GM21367 (cell line): ENCODE results near the gene VSTM2L.

Source experiments
- ATAC-seq: cut with Tn5 transposase; IDR thresholded peaks from one replicate; pipeline ENCODE4 v1.9.1; 2021; ENCODE audit not compliant: unreplicated experiment

VSTM2L gene

DNA sequence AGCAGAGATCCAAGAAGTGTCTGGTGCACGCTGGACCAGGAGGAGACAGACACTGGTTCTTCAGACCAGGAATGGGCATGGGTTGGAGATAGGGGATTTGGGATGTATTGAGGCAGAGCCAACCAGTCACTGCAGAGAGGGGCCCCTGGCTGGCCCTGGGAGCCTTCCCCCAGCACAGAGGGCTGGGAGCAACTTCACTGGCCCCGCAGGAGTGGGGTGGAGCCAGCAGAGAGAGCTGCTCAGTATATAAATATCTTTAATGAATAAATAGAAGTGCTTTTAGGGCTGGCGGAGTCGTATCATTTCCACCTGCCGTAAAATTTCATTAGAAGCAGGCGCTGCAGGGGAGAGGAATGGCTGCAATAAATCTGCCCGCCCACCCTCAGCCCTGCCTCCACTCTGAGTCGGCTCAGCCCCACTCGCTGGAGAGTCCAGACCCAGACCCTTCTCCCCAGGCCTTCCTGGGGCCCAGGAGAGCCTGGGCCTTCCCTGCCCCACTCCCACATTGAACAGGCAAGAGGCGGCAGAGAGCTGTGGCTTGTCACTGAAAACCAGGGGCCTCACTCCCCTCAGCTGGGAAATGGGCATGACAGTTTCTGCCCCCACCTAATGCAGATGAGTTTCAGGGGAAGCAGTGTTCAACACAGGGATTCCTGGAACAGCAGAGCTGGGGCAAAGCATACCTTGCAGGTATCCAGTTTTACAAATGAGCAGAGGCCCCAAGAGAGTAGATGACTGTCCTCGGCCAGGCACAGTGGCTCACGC lies 23.9 kb upstream of the VSTM2L start:
- ATAC-seq = no peak

DNA sequence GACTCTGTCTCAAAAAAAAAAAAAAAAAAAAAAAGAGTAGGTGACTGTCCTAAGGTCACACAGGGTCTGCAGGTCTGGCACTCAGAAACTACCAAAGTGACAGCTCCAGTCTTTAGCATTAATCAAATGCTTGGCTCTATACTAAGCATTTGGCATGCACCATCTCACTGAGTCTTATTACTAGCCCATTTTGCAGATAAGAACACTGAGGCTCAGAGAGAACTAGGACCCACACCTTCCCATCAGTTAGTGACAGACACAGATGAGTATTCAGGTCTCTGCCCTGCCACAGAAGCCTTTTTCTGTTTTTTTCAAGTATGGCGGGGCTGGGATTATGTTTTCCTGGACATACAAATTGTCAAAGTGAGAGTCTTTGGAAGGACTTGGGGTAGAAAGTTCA lies 23.1 kb upstream of the VSTM2L start:
- ATAC-seq = no peak

DNA sequence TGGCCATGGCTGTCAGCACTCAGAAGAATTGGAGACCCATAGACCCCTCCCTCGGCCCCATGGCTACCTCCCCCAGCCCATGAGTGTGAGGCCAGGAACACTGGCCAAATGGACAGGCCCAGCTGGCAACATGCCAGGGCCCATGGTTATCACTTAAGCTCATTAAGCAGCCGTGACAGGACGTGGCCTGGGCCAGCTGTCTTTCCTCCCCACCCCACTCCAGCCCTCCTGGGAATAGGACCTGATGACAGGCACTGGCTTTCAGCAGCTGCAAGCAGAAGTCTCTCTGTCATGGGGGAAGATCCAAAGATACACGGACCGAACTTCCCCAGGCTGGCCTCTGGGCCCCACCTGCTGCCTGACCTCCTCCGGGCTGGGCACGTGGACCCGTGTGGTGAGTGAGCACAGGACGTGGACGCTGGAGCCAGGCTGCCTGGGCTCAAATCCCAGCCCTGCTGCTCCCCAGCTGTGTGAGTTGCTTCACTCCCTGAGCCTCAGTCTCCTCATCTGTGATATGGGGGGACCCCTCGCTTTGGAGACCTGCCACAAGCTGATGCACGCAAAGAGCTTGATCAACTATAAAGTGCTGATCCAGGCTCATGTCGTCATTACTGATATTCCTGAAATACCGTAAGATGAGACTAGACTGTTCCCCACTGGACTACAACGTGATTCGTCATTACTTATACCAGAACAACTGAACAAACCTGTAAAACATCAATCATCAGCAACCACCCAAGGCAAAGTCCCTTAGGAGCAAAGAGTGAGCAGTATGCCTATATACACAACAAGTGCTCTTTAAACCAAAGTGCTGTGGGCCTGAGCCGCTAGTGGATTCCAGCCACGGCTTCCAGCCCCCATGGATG lies 22.0 kb upstream of the VSTM2L start:
- ATAC-seq = no peak

DNA sequence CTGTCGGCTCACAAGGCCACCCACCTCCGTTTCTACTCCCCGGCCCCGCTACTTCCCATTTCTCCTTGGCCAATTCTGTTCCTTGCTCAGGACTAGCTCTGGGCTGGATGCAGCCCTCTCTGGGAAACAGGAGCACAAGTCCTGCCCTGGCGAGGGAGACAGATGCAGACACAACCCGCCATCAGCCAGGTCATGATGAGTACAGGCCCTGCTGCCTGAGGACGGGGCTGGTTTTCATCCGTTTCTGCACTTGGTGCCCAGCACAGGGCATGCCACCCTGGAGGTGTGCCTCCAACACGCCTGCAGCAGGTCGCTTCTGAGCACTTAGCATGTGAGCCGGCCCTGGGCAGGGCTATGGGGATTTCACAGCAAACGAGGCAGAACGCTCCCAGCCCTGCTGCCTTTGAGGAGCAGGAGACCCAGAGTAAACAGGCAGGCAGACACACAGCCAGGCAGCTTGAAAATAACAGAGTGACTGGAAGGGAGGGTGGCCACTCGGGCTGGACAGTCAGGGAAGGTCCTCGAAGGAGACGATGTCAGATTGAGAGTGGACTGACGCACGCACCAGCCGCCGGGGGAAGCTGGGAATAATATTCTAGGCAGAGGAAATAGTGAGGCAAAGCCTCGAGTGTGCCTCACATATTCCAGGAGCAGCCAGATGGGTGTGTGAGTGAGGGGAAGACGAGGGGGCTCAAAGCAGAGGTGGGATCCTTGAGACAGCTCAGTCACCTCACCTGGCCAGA lies 21.2 kb upstream of the VSTM2L start:
- ATAC-seq = no peak

DNA sequence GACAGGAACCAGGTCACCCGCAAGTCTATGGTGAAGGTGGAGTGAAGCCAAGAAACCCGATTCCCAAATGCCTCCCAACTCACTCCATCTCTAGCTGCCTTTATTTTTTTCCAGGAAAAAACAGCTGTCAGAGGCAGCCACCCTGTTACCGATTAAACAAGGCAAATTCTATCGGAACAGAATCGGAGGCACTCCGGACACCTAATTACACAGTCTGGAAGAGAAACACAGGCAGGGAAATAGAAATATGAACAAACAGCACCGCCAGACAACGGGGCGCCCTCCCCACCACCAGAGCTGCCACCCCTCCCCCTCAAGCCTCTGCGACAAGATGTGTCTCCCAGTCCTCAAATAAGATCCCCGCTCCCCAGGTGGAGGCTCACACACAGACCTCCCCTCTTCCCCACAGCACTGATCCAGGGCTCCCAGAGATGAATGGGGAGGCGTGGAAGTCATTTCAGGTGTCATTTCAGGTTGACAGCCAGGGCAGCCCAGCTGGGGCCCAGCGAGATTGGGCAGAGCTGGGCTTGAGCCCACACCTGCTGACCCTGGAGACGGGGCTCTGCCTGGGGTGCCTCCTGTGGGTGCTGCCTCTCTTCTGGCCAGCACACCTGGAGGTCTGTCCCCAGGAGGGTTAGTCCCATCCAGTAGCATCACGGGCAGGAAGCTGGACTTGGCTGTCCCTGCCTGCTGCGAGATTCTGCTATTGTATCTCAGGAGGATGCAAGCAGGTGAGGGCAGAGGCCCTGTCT lies 19.8 kb upstream of the VSTM2L start:
- no peak for ATAC-seq

DNA sequence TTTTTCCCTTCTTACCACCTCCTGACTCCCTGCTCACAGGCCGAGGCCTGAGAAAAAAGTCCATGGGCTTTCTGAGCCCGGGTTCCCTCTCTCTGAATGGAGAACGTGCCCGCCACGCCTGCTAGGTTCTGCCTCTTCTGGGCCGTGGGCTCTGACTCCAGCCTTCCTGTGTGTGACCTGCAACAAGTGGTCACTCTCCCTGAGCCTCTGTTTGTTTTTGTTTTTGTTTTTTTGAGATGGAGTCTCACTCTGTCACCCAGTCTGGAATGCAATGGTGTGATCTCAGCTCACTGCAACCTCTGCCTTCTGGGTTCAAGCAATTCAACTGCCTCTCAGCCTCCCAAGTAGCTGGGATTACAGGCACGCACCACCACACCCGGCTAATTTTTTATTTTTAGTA lies 17.9 kb upstream of the VSTM2L start:
- no peak for ATAC-seq

DNA sequence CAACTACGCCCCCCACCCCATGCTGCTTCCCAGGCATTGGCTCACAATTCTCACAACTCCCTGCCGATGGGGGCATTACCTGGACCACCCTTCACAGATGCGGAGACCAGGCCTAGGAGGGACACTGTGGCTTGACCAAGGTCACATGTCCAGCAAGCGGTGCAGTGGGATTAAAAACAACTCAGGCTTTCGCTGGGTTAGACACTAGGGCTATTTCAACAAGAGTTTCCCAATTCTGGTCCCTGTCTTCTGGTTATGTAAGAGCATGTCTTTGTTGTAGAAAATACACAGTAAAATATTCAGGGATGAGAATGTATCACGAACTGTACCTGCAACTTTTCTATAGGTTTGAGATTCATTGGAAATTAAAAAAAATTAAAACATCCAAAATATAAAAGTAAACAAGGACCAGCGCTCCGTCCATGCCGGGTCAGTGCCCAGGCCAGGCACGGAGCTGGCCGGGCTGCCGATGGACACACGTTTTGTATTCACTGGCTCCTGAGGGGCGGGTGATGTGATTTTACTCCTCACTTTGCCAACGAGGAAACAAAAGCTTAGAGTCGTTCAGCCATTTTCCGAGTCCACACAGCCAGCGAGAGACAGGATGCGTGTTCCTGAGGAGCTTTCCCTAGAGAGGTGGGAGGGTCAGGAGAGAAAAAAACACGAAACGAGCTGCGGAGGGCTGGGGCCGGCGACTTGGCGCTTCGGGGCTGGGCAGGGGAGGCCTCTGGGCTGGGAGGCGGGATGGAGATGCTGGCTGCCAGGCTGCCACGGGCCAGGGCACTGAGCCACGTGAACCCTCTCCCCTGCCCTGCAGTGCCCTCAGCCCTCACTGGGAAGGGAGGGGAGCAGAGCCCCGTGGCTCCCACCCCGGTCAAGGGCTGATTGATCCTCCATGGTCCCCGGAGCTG lies 17.1 kb upstream of the VSTM2L start:
- ATAC-seq = no peak

DNA sequence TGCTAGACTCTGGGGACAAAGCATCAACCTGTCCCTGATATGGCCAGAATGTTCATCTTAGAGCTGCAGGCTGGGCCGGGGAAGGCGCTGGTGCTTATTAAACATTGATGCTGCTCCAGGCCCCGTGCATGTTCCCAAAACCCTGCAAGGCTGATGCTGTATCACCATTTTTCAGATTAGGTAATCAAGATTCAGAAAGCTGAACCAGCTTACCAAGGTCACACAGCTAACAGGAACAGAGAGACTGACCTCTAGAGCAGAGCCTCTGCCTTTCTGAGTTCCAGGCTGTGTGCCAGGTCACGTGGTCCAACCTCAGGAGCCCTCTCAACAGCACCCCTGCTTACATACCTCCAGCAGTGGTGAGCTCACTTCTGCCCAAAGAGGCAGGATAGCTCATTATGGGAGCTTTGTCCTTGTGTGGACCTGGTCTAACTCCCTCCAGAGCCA lies 16.1 kb upstream of the VSTM2L start:
- ATAC-seq = no peak

DNA sequence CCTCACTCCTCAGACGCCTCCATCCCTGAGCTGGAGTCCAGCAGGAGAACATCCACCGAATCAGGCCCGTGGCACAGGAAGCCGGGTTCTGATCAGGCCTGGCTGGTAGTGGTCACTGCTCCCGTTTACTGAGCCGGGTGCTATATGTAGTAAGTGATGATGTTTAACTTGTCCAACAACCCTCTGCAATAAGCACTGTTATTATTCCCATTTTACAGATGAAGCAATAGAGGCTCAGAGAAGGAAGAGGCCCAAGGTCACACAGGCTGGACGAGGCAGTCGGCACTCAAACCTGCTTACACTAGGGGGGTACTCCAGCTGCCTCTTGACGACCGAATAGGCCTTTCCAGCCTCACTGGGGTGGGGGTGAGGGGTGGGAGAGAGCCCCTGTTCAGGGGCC lies 14.3 kb upstream of the VSTM2L start:
- ATAC-seq = no peak

DNA sequence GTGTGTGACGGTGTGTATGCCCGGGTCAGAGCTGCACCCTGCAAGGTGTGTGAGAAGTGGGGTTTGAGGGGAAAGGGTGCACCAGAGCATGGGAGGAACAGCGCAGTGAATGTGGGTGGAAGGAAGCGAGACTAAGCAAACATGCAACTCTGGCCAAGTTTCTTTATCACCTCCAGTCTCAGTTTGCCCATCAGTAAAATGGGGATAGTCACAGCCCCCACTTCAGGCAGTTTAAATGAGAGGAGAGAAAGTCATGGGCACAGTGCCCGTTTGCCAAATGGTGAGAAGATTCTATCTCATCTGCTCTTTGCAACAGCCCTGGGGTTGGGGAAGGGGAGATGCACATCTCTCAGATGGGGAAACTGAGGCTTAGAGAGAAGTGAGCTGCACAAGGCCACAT lies 12.8 kb upstream of the VSTM2L start:
- ATAC-seq = no peak

DNA sequence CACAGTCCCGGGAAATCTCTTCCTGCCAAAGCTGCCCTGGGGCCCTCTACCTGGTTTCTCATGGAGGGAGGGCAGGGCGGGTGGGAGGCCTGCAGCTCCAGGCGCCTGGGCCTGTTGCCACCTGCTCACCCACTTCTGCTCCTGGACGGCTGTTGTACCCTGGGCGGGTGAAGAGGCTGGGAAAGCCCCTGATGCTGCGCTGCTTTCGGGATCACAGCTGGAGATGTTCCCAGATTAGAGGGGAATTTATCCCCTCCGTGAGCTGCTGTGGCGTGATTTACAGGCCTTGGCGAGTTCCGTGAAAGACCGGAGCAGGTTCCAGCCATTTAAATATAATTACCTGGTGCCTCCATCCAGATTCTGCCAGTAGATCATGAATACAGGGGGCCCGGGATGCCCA lies 12.3 kb upstream of the VSTM2L start:
- no peak for ATAC-seq

DNA sequence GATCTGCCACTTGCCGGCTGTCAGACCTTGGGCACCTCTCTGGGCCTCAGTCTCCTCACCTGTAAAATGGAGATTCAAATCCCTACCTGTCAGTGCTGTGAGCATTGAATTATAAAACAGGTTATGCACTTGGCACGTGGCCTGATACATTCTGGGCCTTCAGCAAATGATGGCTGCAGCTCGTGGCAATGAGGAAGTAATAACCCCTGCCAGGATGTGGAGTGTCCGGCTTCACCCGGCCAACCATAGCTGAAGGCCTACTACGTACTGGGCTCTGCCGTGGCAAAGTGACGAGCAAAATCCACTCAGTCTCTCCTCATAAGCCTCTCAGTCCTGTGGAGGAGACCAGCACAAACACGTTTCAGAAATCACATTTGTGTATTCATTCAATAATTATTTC lies 10.9 kb upstream of the VSTM2L start:
- no peak for ATAC-seq

DNA sequence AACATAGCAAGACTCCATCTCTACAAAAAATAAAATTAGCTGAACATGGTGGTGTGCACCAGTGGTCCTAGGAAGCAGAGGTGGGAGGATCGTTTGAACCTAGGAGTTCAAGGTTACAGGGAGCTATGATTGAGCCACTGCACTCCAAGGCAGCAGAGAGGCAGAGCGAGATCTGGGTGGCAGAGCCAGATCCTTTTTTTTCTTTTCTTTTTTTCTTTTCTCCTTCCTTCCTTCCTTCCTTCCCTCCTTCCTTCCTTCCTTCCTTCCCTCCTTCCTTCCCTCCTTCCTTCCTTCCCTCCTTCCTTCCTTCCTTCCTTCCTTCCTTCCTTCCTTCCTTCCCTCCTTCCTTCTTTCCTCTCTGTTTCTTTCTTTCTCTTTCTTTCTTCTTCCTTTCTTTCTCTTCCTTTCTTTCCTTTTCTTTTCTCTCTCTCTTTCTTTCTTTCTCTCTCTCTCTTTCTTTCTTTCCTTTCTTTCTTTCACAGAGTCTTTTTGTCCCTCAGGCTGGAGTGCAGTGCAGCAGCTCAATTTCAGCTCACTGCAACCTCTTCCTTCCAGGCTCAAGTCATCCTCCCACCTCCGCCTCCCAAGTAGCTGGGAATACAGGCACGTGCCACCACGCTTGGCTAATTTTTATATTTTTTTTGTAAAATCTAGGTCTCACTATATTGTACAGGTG lies 9.2 kb upstream of the VSTM2L start:
- no peak for ATAC-seq

DNA sequence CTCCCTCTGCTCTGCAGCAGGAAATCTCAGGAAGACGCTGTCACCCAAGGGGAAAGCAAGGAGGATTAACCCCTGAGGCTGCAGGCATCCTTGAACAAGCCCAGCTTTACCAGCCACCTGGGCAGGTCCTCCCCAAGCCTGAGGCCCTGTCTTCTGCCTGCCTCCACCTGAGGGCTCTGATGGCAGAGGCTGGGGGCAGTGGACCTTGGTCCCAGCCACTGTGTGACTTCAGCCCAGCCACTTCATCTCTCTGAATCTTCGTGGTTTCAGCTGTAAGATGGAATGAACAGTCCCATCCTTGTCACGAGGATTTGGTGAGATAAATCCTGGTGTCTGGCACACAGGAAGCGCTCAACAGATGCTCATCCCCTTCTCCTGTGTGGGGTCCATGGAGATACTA lies 8.5 kb upstream of the VSTM2L start:
- ATAC-seq = no peak

DNA sequence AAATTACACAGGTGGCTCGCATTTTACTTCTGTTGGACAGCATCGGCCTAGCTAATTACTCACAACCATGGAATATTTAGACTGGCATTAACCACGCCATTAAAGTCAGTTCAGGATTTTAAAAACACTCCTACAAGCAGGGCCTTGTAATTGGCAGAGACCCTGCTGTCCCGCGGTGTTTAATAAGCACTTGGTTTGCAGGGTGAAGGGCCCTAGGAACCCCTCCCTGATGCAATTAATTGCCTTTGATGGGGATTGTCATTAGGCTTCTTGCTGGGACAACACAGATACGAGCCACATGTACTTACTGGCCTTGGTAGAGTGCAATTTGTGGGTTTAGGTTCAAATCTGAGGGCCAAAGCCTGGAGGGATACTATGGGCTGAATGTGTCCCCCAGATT lies 7.8 kb upstream of the VSTM2L start:
- ATAC-seq = no peak

DNA sequence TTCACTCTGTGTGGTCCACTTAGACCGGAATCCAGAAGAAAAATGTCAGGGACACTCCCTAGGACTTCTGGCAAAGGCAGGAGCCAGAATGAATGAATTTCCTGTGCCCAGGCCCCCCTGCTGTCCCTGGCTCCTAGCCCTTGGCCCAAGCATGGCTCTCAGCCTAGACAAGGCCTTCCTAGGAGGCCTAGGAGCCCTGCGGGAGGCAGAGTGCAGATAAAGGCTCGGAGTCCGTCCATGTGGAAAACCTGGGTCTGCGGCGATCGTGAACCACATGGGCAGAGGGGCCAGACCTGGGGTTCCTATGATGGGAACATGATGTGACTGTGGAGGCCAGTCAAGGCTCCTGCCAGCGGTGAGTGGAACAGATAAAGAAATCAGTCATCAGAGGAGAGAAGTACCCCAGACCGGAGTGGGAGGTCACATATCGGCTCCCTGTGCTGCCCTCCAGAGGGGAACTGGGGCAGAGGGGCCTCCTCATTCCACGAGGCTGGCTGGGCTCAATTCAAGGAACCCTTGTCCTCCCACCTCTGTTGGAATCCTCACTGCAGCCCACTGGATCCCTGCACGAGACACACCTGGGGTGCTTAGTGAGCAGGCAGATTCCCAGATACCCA lies 5.9 kb upstream of the VSTM2L start:
- no peak for ATAC-seq

DNA sequence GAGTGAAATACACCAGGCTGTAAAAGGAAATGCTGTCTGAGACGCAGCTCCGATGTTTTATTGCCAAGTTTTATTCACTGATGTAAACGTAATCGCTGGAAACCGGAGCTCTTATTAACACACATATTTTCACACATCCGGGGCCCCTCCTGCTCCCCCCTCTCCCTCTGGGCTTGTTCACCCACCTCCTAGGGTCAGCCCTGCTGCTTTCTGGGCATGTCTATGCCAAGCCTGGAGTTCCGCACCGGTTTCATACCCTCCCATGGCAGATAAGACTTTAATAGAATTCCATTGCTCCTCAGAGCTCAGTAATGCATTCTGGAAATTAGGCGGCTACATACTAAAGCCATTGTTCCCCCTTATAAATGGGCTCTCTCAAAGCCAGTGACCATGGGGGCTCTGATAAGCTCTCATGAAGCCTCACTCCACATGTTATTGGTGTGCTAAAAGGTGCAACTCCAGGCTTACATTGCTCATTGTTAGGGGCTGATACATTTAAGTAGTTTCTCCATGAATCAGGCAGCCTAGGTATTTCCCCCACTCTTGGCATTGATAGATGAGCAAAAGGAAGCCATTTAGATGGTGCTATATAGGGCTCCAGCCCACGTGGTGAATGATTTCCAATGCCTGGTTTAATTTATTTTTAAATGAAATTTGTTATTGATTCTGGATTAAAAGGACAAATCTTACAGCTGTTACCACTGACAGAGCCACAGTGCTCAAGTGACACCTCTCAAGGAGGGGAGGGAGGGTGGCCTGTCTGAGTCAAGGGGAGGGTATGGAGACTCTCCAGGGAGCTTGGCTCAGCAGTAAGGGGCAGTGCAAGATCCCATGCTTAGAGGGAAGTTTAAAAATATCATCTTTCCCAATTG lies 4.5 kb upstream of the VSTM2L start:
- no peak for ATAC-seq
